Neuron (in vitro differentiated cells): Measurements from ENCODE around the gene CATSPER3.

Experiments used
- H2AFZ ChIP-seq: one replicate; pipeline ENCODE4 v1.6.1; 2013; ENCODE audit warnings: low read depth, mild to moderate bottlenecking, inconsistent platforms, low read length, moderate library complexity
- H3K27me3 ChIP-seq: one replicate; pipeline ENCODE4 v1.6.1; 2013; ENCODE audit warnings: low read length; ENCODE audit not compliant: insufficient read depth
- H3K36me3 ChIP-seq: one replicate; pipeline ENCODE4 v1.6.1; 2013; ENCODE audit warnings: low read length; ENCODE audit not compliant: insufficient read depth
- H3K4me1 ChIP-seq: one replicate; pipeline ENCODE4 v1.6.1; 2013; ENCODE audit warnings: low read length; ENCODE audit not compliant: insufficient read depth
- H3K4me3 ChIP-seq: 2 replicates; pipeline ENCODE4 v1.5.1; 2013; ENCODE audit warnings: mild to moderate bottlenecking, low read length, moderate library complexity
- H3K9me3 ChIP-seq: one replicate; pipeline ENCODE4 v1.6.1; 2013; ENCODE audit warnings: low read length

CATSPER3 gene

GRCh38 chr5:135031813-135032694, 64.3 kb downstream of the CATSPER3 start:
- Histone ChIP-seq H3K27me3 (peaks cover 97% of the 10 kb centered on the region), H2AFZ (no peak overlapping the region), H3K4me3 (no peak overlapping the region), H3K36me3 (no peaks in the 10 kb centered on the region), H3K4me1 (peaks cover 4% of the 10 kb centered on the region), H3K9me3 (peaks cover 5% of the 10 kb centered on the region)

GRCh38 chr5:135032695-135032998, 64.9 kb downstream of the CATSPER3 start:
- H3K36me3 ChIP-seq: no peaks in the 10 kb centered on the region
- no peak overlapping the region for H3K4me3 ChIP-seq
- peaks cover 4% of the 10 kb centered on the region for H3K4me1 ChIP-seq
- peaks cover 97% of the 10 kb centered on the region for H3K27me3 ChIP-seq
- peaks cover 6% of the 10 kb centered on the region for H3K9me3 ChIP-seq
- H2AFZ ChIP-seq: no peak overlapping the region

DNA sequence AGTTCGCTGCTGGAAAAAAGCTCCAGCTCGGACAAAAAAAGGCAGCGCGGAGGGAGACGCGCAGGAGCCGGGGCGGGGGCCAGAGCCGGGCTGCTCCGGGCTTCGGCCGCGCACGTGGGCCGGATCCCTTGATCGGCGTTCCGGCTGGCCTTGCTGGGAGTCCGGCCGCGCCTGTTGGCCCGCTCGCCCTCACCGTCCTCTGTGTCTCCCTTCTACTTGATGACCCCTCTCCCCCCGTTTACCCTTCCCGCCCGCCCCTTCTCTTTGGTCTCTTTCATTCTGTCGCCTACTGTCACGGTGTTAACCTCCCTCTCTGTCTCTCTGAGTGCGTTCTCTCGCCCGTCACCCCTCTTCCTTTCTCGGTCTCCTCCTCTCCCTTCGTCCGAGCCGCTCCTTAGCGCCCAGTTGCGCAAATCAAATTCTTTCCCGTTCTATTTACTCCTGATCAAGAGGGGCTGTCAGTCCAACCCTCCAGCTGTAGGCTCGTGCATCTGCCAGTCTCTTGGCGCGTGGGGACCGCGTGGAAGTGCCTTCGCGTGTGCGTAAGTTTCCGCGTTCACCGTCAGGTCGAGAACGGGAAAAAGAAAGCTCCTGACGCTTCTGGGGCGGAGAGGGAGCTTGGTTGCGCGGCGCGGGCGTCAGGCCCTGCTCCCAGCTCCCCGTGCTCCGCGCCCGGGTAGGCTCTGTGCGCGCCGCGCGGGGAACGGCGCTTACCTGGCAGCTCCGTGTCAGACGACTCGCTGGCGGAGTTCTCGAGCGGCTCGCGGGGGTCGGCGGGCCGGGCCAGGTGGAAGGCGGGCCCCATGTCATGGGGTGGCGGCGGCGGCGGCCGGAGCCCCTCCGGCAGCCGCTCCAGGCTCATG, 65.5 kb downstream of the CATSPER3 start:
- Histone ChIP-seq H3K4me3 (no peak overlapping the region), H2AFZ (peak overlapping the region; percentile 21), H3K27me3 (peaks cover 97% of the 10 kb centered on the region), H3K4me1 (peaks cover 4% of the 10 kb centered on the region), H3K36me3 (no peaks in the 10 kb centered on the region), H3K9me3 (peaks cover 6% of the 10 kb centered on the region)

DNA sequence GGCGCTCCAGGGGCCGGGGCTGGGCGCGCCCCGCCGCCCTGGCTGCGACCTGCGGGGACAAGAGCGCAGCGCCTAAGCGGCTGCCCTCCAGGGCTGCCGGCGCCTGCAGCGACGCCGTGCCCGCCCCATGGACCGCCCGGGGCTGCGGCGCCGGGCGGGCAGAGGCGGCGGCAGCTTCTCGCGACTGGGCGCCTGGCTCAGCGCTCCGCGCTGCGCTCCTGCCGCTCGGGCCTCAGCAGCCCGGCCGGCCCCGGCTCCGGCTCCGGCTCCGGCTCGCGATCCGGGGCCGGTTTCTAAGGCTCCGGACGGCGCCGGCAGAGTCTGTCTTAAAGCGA, 66.2 kb downstream of the CATSPER3 start, which contains the start of gene PITX1:
TSS of gene PITX1 (minus strand) at position 328 of the 335 bp plus-strand sequence. CDS start 347 bp downstream, outside the sequence.
- H2AFZ ChIP-seq: peak within 1 kb of the TSS; percentile 21
- peaks cover 4% of the 10 kb centered on the region for H3K4me1 ChIP-seq
- peaks cover 6% of the 10 kb centered on the region for H3K9me3 ChIP-seq
- H3K27me3 ChIP-seq: peaks cover 97% of the 10 kb centered on the region
- H3K36me3 ChIP-seq: no peaks in the 10 kb centered on the region
- H3K4me3 ChIP-seq: no peak within 1 kb of the TSS

GRCh38 chr5:135034236-135034962, 66.7 kb downstream of the CATSPER3 start:
- H3K9me3 ChIP-seq: peaks cover 6% of the 10 kb centered on the region
- H3K27me3 ChIP-seq: peaks cover 97% of the 10 kb centered on the region
- no peak overlapping the region for H2AFZ ChIP-seq
- no peaks in the 10 kb centered on the region for H3K36me3 ChIP-seq
- H3K4me1 ChIP-seq: peaks cover 4% of the 10 kb centered on the region
- no peak overlapping the region for H3K4me3 ChIP-seq

DNA sequence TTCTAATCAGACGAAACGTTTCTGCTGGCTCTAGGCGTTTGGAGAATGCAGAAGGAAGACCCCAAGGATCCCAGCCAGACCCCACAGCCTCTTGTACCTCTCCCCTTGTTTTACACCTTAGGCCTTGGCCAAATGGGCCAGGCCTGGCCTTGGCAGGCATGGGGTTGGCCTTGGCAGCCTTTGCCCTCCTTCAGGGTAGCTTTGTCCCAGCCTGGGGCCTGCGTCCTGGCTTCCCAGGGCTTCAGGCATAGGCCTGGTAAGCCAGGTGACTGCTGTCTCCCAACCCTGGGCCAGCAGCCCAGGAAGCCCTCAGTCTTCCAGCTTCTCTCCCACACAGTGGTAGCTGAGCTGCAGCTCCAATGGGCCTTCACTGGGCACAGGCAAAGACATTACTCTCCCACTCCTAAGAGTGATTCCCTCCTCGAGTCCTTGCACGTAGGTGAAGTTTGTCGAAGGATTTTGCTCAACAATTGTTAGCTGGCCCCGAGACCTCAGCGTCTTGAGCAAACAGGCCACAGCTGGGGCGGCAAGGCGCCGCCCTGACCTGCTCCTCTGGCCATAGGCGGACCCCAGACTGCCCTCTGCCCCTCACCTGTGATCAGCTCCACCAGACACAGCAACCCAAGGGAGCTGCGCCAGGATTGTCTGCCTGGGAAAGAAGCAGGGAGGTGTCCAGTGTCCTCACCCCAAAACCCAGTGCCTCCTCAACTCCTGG, 67.4 kb downstream of the CATSPER3 start:
- Histone ChIP-seq H3K27me3 (peaks cover 96% of the 10 kb centered on the region), H2AFZ (no peak overlapping the region), H3K36me3 (no peaks in the 10 kb centered on the region), H3K4me3 (no peak overlapping the region), H3K4me1 (peaks cover 4% of the 10 kb centered on the region), H3K9me3 (peaks cover 3% of the 10 kb centered on the region)

DNA sequence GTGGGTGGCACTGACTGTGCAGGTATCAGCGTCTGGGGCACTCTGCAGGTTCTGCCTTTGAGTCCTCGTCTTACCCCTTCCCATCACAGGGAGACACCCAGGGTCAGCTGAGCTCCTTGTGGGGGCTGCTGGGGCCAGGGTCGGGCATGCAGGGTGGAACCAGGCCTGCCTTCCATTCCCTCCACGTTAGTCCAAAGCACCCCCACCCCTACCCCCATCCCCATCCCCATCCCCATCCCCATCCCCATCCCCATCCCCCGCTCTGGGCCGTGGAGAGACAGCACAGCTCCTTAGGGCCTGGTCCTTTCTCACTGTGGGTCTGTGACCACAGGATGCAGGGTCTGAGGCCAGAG, 67.9 kb downstream of the CATSPER3 start:
- Histone ChIP-seq H2AFZ (no peak overlapping the region), H3K4me3 (no peak overlapping the region), H3K9me3 (peaks cover 3% of the 10 kb centered on the region), H3K27me3 (peaks cover 96% of the 10 kb centered on the region), H3K36me3 (no peaks in the 10 kb centered on the region), H3K4me1 (peaks cover 4% of the 10 kb centered on the region)

DNA sequence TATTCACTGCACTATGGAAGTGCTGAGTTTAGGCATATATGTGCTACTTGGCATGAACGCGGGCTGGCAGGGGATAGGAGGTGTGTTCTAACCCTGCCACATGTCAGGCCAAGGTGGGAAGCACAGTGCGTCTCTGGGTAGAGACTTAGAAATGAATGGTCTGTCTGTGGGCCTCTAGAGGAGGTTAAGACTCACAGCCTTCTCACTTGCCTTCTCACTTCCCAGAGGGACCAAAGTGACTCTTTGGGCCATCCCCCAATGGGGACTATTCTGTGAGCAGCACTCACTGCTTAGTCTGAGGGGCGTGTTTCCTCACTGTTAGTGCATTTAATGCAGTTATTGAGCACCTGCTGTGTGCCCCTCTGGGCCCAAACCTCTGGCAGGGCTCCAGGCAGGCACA, 68.7 kb downstream of the CATSPER3 start:
- Histone ChIP-seq H3K9me3 (peaks cover 3% of the 10 kb centered on the region), H2AFZ (no peak overlapping the region), H3K27me3 (peaks cover 96% of the 10 kb centered on the region), H3K4me1 (peaks cover 4% of the 10 kb centered on the region), H3K36me3 (no peaks in the 10 kb centered on the region), H3K4me3 (no peak overlapping the region)

DNA sequence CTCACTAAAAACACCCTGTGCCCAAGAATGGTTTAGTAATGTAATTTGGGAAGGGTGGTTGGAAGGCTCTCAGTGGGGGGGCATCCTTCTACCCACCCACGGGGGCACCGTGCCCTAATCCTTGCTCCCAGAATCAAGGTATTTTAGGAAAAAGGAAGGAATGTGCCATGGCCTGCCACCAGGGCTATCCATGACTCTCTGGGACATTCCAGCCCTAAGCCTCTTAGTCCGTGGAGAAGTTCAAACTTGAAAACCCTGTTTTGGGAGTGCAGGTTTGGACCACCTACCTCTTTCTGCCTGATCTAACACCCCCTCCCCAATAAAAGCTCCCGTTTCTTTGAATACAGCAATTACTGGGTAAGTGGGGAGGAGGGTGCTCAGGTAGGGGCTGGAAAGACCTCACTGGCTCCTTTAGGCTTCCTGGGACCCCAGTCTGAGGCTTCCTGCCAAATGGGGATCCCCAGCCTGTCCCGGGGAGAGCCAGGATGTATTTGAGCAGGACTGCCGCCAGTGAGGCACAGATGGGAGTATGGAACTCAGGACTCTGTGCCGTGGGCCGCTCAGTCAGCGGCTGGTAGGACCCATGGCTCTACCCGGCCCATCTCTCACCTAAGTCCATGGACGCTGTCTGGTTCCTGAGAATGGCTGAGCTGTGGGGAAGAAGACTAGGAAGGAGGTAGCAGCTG, 70.0 kb downstream of the CATSPER3 start:
- Histone ChIP-seq H3K4me3 (no peak overlapping the region), H3K4me1 (peaks cover 4% of the 10 kb centered on the region), H3K36me3 (no peaks in the 10 kb centered on the region), H3K27me3 (peaks cover 95% of the 10 kb centered on the region), H2AFZ (no peak overlapping the region), H3K9me3 (peaks cover 3% of the 10 kb centered on the region)

- Histone ChIP-seq H3K36me3 (no peaks in the 10 kb centered on the region), H2AFZ (no peak overlapping the region), H3K4me1 (peaks cover 2% of the 10 kb centered on the region), H3K4me3 (no peak overlapping the region), H3K27me3 (peaks cover 95% of the 10 kb centered on the region), H3K9me3 (peaks cover 3% of the 10 kb centered on the region)
These were observed 70.6 kb downstream of the CATSPER3 start for GRCh38 chr5:135038205-135038812.

DNA sequence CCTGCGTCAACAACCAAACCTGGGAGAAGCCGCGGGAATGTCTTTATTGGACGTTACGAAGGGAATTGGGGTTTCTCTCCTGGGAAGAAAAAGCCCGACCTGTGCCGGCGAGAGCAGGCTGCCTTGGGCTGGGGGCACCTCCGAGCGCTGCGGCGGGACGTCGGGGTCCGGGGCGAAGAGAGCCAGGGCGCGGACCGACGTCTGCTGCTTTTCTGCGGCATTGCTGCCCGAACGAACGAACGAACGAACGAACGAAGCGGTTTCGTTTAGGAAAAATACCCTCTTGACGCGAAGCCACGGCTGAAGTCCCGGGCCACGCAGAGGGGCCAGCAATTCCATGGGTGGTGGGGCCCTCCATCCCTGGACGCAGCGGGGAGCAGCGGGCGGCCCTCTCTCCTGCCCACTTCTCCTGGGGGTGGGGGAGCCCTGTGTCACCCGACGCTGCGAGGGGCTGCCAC, 71.1 kb downstream of the CATSPER3 start:
- H3K9me3 ChIP-seq: peaks cover 3% of the 10 kb centered on the region

More for the DNA sequence above, 71.1 kb downstream of the CATSPER3 start:
- H3K4me1 ChIP-seq: no peaks in the 10 kb centered on the region
- H3K27me3 ChIP-seq: peaks cover 95% of the 10 kb centered on the region
- no peak overlapping the region for H2AFZ ChIP-seq
- no peaks in the 10 kb centered on the region for H3K36me3 ChIP-seq
- H3K4me3 ChIP-seq: no peak overlapping the region
